Astrocyte (in vitro differentiated cells and primary cell): ENCODE results near the gene PINLYP. TPM values are rescaled to one million over a fixed set of nuclear protein-coding genes. Genes with fewer than 3 reads are reported as not detected.
A peak's percentile ranks its signal among the peaks of the same experiment; 100 is the strongest.

Experiments used
- DNase-seq: peaks from one replicate; pipeline ENCODE4 v3.0.0-alpha.2; 2010; ENCODE audit warnings: low read depth
- FAIRE-seq: peaks from 2 replicates; lab custom pipeline; 2011; peaks lifted over from hg19 to GRCh38; lab: Jason Lieb, UNC
- H2AFZ ChIP-seq: 2 replicates; pipeline ENCODE4 v1.6.0; 2012; ENCODE audit warnings: low read depth, low read length, inconsistent platforms
- H3K27ac ChIP-seq: 2 replicates; pipeline ENCODE4 v1.5.1; 2011; ENCODE audit warnings: low read depth, low read length, inconsistent platforms
- H3K27me3 ChIP-seq: 2 replicates; pipeline ENCODE4 v1.6.0; 2011; ENCODE audit warnings: low read length, inconsistent platforms; ENCODE audit not compliant: insufficient read depth
- H3K36me3 ChIP-seq: 2 replicates; pipeline ENCODE4 v1.5.1; 2011; ENCODE audit warnings: low read length, inconsistent platforms; ENCODE audit not compliant: insufficient read depth
- H3K4me1 ChIP-seq: 2 replicates; pipeline ENCODE4 v1.5.1; 2011; ENCODE audit warnings: low read length, inconsistent platforms; ENCODE audit not compliant: insufficient read depth
- H3K4me2 ChIP-seq: 2 replicates; pipeline ENCODE4 v1.6.0; 2012; ENCODE audit warnings: low read length, inconsistent platforms
- H3K4me3 ChIP-seq: 2 replicates; pipeline ENCODE4 v1.5.1; 2011; ENCODE audit warnings: low read depth, mild to moderate bottlenecking, low read length, inconsistent platforms; ENCODE audit not compliant: insufficient read depth
- H3K79me2 ChIP-seq: 2 replicates; pipeline ENCODE4 v1.6.0; 2012; ENCODE audit warnings: mild to moderate bottlenecking, low read length, inconsistent platforms; ENCODE audit not compliant: insufficient read depth
- H3K9ac ChIP-seq: 2 replicates; pipeline ENCODE4 v1.6.0; 2012; ENCODE audit warnings: mild to moderate bottlenecking, low read length, inconsistent platforms
- H3K9me3 ChIP-seq: 2 replicates; pipeline ENCODE4 v1.5.1; 2012; ENCODE audit warnings: low read depth, mild to moderate bottlenecking, low read length, inconsistent platforms; ENCODE audit not compliant: insufficient read depth
- H4K20me1 ChIP-seq: 2 replicates; pipeline ENCODE4 v1.6.0; 2012; ENCODE audit warnings: low read length, inconsistent platforms; ENCODE audit not compliant: insufficient read depth
- H3K27ac Mint-ChIP-seq: one replicate; pipeline ENCODE4 v1.8.0; 2021; ENCODE audit warnings: mild to moderate bottlenecking, mixed read lengths; ENCODE audit not compliant: unreplicated experiment
- H3K27me3 Mint-ChIP-seq: one replicate; pipeline ENCODE4 v1.8.0; 2021; ENCODE audit warnings: low read depth, mixed read lengths; ENCODE audit not compliant: unreplicated experiment
- H3K36me3 Mint-ChIP-seq: one replicate; pipeline ENCODE4 v1.8.0; 2021; ENCODE audit warnings: low read depth, mixed read lengths; ENCODE audit not compliant: unreplicated experiment
- H3K4me1 Mint-ChIP-seq: one replicate; pipeline ENCODE4 v1.8.0; 2021; ENCODE audit warnings: low read depth, mixed read lengths; ENCODE audit not compliant: unreplicated experiment
- H3K4me3 Mint-ChIP-seq: one replicate; pipeline ENCODE4 v1.8.0; 2021; ENCODE audit warnings: mild to moderate bottlenecking, moderate library complexity, mixed read lengths; ENCODE audit not compliant: unreplicated experiment
- H3K9me3 Mint-ChIP-seq: one replicate; pipeline ENCODE4 v1.8.0; 2021; ENCODE audit warnings: mild to moderate bottlenecking, mixed read lengths; ENCODE audit not compliant: unreplicated experiment
- CTCF ChIP-seq: IDR thresholded peaks from 2 replicates; pipeline ENCODE4 v1.5.1; 2011; ENCODE audit warnings: low read depth, mild to moderate bottlenecking, inconsistent platforms, low read length, moderate library complexity; ENCODE audit not compliant: insufficient read depth
- EZH2 ChIP-seq: IDR thresholded peaks from 2 replicates; pipeline ENCODE4 v1.6.1; 2012; ENCODE audit warnings: mild to moderate bottlenecking, low read length, inconsistent platforms; ENCODE audit not compliant: insufficient read depth
- total RNA-seq: library from RNA; stranded (reverse); gene quantifications from 2 replicates; pipeline ENCODE4 v1.2.1, GENCODE V29; 2021

Gene PINLYP
- total RNA-seq, 1 donor from 2014 or later = 0.30 TPM

- Mint-ChIP-seq H3K4me1 (peaks cover 7% of the 10 kb centered on the region), H3K4me3 (peak overlapping the region; percentile 14), H3K36me3 (peaks cover 15% of the 10 kb centered on the region), H3K27ac (no peak overlapping the region), H3K27me3 (no peaks in the 10 kb centered on the region), H3K9me3 (peaks cover 2% of the 10 kb centered on the region)
- DNase-seq (no peak), FAIRE-seq (no peak)
- peaks cover 7% of the 10 kb centered on the region for H3K79me2 ChIP-seq
- no peak overlapping the region for H3K4me3 ChIP-seq
- no peak overlapping the region for H2AFZ ChIP-seq
- TF ChIP-seq EZH2 = no peak
- no peak for TF ChIP-seq CTCF
- no peak overlapping the region for H3K4me2 ChIP-seq
- peaks cover 11% of the 10 kb centered on the region for H3K4me1 ChIP-seq
- H4K20me1 ChIP-seq = no peaks in the 10 kb centered on the region
- H3K27ac ChIP-seq = no peak overlapping the region
- peaks cover 4% of the 10 kb centered on the region for H3K36me3 ChIP-seq
- peak overlapping the region; percentile 2 for H3K9ac ChIP-seq
- H3K27me3 ChIP-seq = no peaks in the 10 kb centered on the region
- no peaks in the 10 kb centered on the region for H3K9me3 ChIP-seq
Observed at GRCh38 chr19:43561139-43561970, 14.2 kb upstream of the PINLYP start.

GRCh38 chr19:43562226-43562697, 13.3 kb upstream of the PINLYP start:
- Mint-ChIP-seq H3K4me1 (peaks cover 7% of the 10 kb centered on the region), H3K27me3 (no peaks in the 10 kb centered on the region), H3K36me3 (peaks cover 15% of the 10 kb centered on the region), H3K9me3 (peaks cover 2% of the 10 kb centered on the region), H3K27ac (no peak overlapping the region), H3K4me3 (no peak overlapping the region)
- Histone ChIP-seq H3K4me2 (no peak overlapping the region), H3K9ac (no peak overlapping the region), H4K20me1 (no peaks in the 10 kb centered on the region), H3K4me1 (peaks cover 11% of the 10 kb centered on the region), H3K9me3 (no peaks in the 10 kb centered on the region), H3K79me2 (peaks cover 7% of the 10 kb centered on the region), H3K27me3 (no peaks in the 10 kb centered on the region), H3K36me3 (peaks cover 4% of the 10 kb centered on the region), H3K27ac (peak overlapping the region; percentile 49), H2AFZ (no peak overlapping the region), H3K4me3 (no peak overlapping the region)
- no peak for FAIRE-seq
- DNase-seq = no peak
- TF ChIP-seq CTCF (no peak), EZH2 (no peak)
